Activated naive CD4-positive, alpha-beta T cell treated with anti-CD3 and anti-CD28 coated beads for 36 hours (primary cell): Measurements from ENCODE around the gene C19orf67. TPM values are rescaled to one million over a fixed set of nuclear protein-coding genes. Genes with fewer than 3 reads are reported as not detected.

Source experiments
- CTCF ChIA-PET: fragments of 350-600 bp; sonication (Branson Sonifier 250); formaldehyde crosslinking; loops from one replicate; lab custom pipeline; 2021; ENCODE audit warnings: antibody characterized with exemption; lab: Charles Lee
- DNase-seq: peaks from one replicate; pipeline ENCODE4 v3.0.0-alpha.2; 2020
- H3K27ac Mint-ChIP-seq: one replicate; pipeline ENCODE4 v1.8.0; 2021; ENCODE audit warnings: mild to moderate bottlenecking, mixed read lengths
- H3K27me3 Mint-ChIP-seq: one replicate; pipeline ENCODE4 v1.8.0; 2021; ENCODE audit warnings: low read depth, mixed read lengths
- H3K36me3 Mint-ChIP-seq: one replicate; pipeline ENCODE4 v1.8.0; 2021; ENCODE audit warnings: low read depth, mixed read lengths
- H3K4me1 Mint-ChIP-seq: one replicate; pipeline ENCODE4 v1.8.0; 2021; ENCODE audit warnings: low read depth, mixed read lengths
- H3K4me3 Mint-ChIP-seq: one replicate; pipeline ENCODE4 v1.8.0; 2021; ENCODE audit warnings: mild to moderate bottlenecking, moderate library complexity, mixed read lengths
- H3K9me3 Mint-ChIP-seq: one replicate; pipeline ENCODE4 v1.8.0; 2021; ENCODE audit warnings: mixed read lengths
- intact Hi-C: fragments of 100-400 bp; cut with micrococcal nuclease; formaldehyde crosslinking; loops from one replicate; pipeline ENCODE4 v1.15.1; 2023
- total RNA-seq, 2 experiments: library from RNA; stranded (reverse); gene quantifications; one replicate each; pipeline ENCODE4 v1.2.3, GENCODE V29; 2021

C19orf67 gene
- total RNA-seq, 2 experiments from 2014 or later: not detected

DNA sequence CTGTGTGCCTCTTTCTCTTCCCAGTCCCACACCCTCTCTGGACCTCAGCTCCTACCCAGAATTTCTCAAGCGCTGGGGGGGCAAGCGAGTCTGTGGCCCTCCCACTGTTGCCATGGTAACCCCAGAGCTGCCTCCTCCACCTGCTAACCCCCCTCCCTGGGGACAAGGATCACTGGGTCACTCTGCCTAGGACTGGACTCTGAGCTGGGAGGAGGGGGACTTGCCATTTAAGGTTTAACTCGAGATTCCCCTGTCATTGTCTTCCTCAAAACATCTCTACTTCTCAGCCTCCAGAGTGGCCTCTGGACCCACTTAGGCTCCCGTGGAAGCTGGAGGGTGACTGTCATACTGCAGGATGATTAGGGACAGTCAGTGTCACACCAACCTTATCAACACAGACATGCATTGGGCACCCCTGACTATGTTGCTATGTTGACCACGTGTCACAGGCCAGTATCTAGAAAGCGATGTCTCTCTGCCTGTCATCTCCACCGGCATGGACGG, 25.9 kb downstream of the C19orf67 start:
- CTCF ChIA-PET: interaction anchor here (0.8 to 5.9 kb wide), 20 partner anchors 8 to 222 kb away, joined by 3 to 55 read pairs (median 6); partner anchors contain the start of genes BRME1, CC2D1A, IL27RA and MISP3
- H3K4me1 Mint-ChIP-seq: peaks cover 17% of the 10 kb centered on the region
- no peak for DNase-seq
- no peak overlapping the region for H3K27ac Mint-ChIP-seq
- peaks cover 37% of the 10 kb centered on the region for H3K27me3 Mint-ChIP-seq
- H3K9me3 Mint-ChIP-seq: no peaks in the 10 kb centered on the region
- H3K4me3 Mint-ChIP-seq: no peak overlapping the region
- no peaks in the 10 kb centered on the region for H3K36me3 Mint-ChIP-seq
- intact Hi-C loops: no loop called here

DNA sequence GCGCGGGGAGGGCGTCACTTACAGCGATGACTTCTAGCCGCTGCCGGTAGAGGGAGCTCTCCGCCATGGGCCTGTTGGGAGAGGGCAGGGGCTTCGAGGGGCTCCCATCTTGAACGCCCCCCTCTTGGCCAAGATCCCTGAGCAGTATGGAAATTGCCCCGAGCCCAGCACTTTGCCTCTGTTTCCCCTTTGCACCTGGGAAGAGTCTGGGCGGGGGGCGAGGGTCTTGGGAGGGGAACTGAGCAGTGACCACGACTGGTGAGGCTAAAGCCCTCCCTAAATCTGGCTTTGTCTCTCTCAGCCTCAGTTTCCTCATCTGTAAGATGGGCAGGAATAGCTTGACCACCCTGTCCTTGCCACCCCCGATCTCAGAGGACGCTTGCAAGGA, 26.5 kb downstream of the C19orf67 start:
- Mint-ChIP-seq H3K4me3 (no peak overlapping the region), H3K36me3 (no peaks in the 10 kb centered on the region), H3K27ac (no peak overlapping the region), H3K9me3 (no peaks in the 10 kb centered on the region), H3K27me3 (peaks cover 37% of the 10 kb centered on the region), H3K4me1 (peaks cover 17% of the 10 kb centered on the region)
- intact Hi-C loops: no loop called here
- CTCF ChIA-PET: interaction anchor here (0.5 to 5.9 kb wide), 23 partner anchors 11 to 386 kb away, joined by 3 to 55 read pairs (median 5); partner anchors contain the start of genes BRME1, CC2D1A, IL27RA and MISP3
- peak; percentile 53 for DNase-seq

GRCh38 chr19:14058182-14059092, 27.1 kb downstream of the C19orf67 start:
- no peak for DNase-seq
- intact Hi-C loops: no loop called here
- Mint-ChIP-seq H3K27ac (no peak overlapping the region), H3K9me3 (no peaks in the 10 kb centered on the region), H3K4me1 (peaks cover 17% of the 10 kb centered on the region), H3K4me3 (peak overlapping the region; percentile 7), H3K27me3 (peaks cover 37% of the 10 kb centered on the region), H3K36me3 (no peaks in the 10 kb centered on the region)
- CTCF ChIA-PET: interaction anchor here (0.5 to 5.9 kb wide), 22 partner anchors 10 to 387 kb away, joined by 3 to 55 read pairs (median 4); partner anchors contain the start of genes BRME1, CC2D1A, IL27RA and MISP3

GRCh38 chr19:14056741-14057356, 28.7 kb downstream of the C19orf67 start:
- Mint-ChIP-seq H3K27ac (no peak overlapping the region), H3K36me3 (peaks cover 12% of the 10 kb centered on the region), H3K9me3 (peaks cover 2% of the 10 kb centered on the region), H3K4me1 (peaks cover 17% of the 10 kb centered on the region), H3K4me3 (peak overlapping the region; percentile 45), H3K27me3 (peaks cover 37% of the 10 kb centered on the region)
- DNase-seq: no peak
- CTCF ChIA-PET: interaction anchor here (0.6 to 5.9 kb wide), 5 partner anchors 8 to 201 kb away, joined by 3 to 55 read pairs (median 6); partner anchors contain the start of gene MISP3
- intact Hi-C loops: no loop called here

- Mint-ChIP-seq H3K4me3 (no peak overlapping the region), H3K27me3 (peaks cover 33% of the 10 kb centered on the region), H3K27ac (no peak overlapping the region), H3K9me3 (peaks cover 2% of the 10 kb centered on the region), H3K36me3 (peaks cover 16% of the 10 kb centered on the region), H3K4me1 (peaks cover 17% of the 10 kb centered on the region)
- CTCF ChIA-PET: interaction anchor here (5.9 kb wide), 1 partner anchor 14 kb away, joined by 55 read pairs; the partner anchor contains the start of gene MISP3
- DNase-seq: no peak
- intact Hi-C loops: no loop called here
These were observed 29.4 kb downstream of the C19orf67 start for GRCh38 chr19:14056069-14056666.

- Mint-ChIP-seq H3K9me3 (peaks cover 2% of the 10 kb centered on the region), H3K4me1 (peaks cover 17% of the 10 kb centered on the region), H3K27me3 (peaks cover 26% of the 10 kb centered on the region), H3K4me3 (no peak overlapping the region), H3K27ac (no peak overlapping the region), H3K36me3 (peaks cover 17% of the 10 kb centered on the region)
- intact Hi-C loops: no loop called here
- CTCF ChIA-PET: interaction anchor here (1.1 to 5.9 kb wide), 2 partner anchors 8 to 15 kb away, joined by 4 to 55 read pairs; partner anchors contain the start of gene MISP3
- no peak for DNase-seq
These were observed 30.2 kb downstream of the C19orf67 start for GRCh38 chr19:14055396-14055795.

DNA sequence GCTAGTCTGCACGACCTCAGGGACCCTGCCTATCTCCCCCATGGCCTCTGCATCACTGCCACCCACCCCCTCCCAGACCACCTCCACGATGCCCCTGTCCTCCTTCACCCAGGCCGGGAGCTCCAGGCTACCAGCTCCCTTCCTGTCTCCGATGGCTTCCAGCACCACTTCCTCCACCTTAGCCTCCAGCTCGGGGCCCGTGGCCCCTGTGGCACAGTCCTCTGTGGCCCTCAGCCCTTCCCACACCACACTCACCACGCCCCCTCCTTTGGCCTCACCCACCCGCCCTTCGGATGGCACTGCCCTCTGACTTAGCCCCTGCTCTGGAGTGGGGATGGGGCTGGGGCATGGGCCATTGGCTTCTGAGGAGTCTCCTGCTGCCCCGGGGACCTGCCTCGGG, 30.9 kb downstream of the C19orf67 start:
- DNase-seq: no peak
- intact Hi-C loops: no loop called here
- peaks cover 2% of the 10 kb centered on the region for H3K9me3 Mint-ChIP-seq
- H3K36me3 Mint-ChIP-seq: peaks cover 22% of the 10 kb centered on the region
- H3K27ac Mint-ChIP-seq: no peak overlapping the region
- CTCF ChIA-PET: interaction anchor here (1.0 to 1.1 kb wide), 2 partner anchors 9 to 23 kb away, joined by 3 to 4 read pairs; partner anchors contain the start of gene IL27RA
- H3K4me3 Mint-ChIP-seq: no peak overlapping the region
- peaks cover 21% of the 10 kb centered on the region for H3K27me3 Mint-ChIP-seq
- peaks cover 16% of the 10 kb centered on the region for H3K4me1 Mint-ChIP-seq

- Mint-ChIP-seq H3K4me3 (no peak overlapping the region), H3K9me3 (peaks cover 2% of the 10 kb centered on the region), H3K36me3 (peaks cover 23% of the 10 kb centered on the region), H3K4me1 (peaks cover 14% of the 10 kb centered on the region), H3K27me3 (peaks cover 18% of the 10 kb centered on the region), H3K27ac (no peak overlapping the region)
- intact Hi-C loops: no loop called here
- no peak for DNase-seq
- CTCF ChIA-PET: interaction anchor here (1.0 to 1.1 kb wide), 2 partner anchors 9 to 23 kb away, joined by 3 to 4 read pairs; partner anchors contain the start of gene IL27RA
These were observed 31.5 kb downstream of the C19orf67 start for GRCh38 chr19:14054099-14054498.

DNA sequence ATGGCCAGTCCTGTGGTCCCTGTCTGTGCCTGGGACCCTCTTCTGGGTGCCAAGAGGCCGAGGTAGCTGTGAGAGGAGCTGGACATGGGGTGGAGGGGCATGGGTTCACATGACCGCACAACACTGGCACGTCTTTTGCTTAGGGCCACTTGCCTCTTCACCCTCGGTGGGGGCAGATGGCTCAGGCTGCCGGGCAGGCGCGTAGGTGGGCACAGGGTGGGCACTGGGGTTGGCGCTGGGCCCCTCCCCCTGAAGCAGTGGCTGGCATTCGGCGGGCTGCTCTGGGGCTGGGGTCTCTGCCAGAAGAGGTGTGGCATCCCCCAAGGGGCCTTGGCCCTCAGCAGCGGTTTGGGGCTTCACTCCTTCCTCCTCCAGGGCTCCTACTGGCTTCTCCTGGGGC, 32.1 kb downstream of the C19orf67 start:
- Mint-ChIP-seq H3K36me3 (peaks cover 28% of the 10 kb centered on the region), H3K27me3 (peaks cover 13% of the 10 kb centered on the region), H3K9me3 (peaks cover 2% of the 10 kb centered on the region), H3K27ac (no peak overlapping the region), H3K4me3 (no peak overlapping the region), H3K4me1 (peaks cover 9% of the 10 kb centered on the region)
- CTCF ChIA-PET: interaction anchor here (1.0 kb wide), 2 partner anchors 20 to 22 kb away, joined by 3 read pairs; partner anchors contain the start of gene IL27RA
- DNase-seq: no peak
- intact Hi-C loops: no loop called here

- Mint-ChIP-seq H3K27ac (no peak overlapping the region), H3K27me3 (peaks cover 8% of the 10 kb centered on the region)
- DNase-seq: no peak
These were observed 32.6 kb downstream of the C19orf67 start for GRCh38 chr19:14053032-14053431.

GRCh38 chr19:14052470-14052869, 33.1 kb downstream of the C19orf67 start:
- H3K36me3 Mint-ChIP-seq: peaks cover 34% of the 10 kb centered on the region
- DNase-seq: no peak

More at GRCh38 chr19:14053032-14053431, 32.6 kb downstream of the C19orf67 start:
- CTCF ChIA-PET: interaction anchor here (0.5 to 1.0 kb wide), 3 partner anchors 10 to 57 kb away, joined by 3 to 4 read pairs (median 3); no protein-coding TSS in a partner anchor
- intact Hi-C loops: no loop called here
- Mint-ChIP-seq H3K36me3 (peaks cover 31% of the 10 kb centered on the region), H3K4me1 (peaks cover 5% of the 10 kb centered on the region), H3K4me3 (no peak overlapping the region), H3K9me3 (peaks cover 2% of the 10 kb centered on the region)

More at GRCh38 chr19:14052470-14052869, 33.1 kb downstream of the C19orf67 start:
- H3K27me3 Mint-ChIP-seq: peaks cover 4% of the 10 kb centered on the region
- H3K27ac Mint-ChIP-seq: peak overlapping the region; percentile 65
- intact Hi-C loops: no loop called here
- H3K4me1 Mint-ChIP-seq: no peaks in the 10 kb centered on the region
- no peak overlapping the region for H3K4me3 Mint-ChIP-seq
- CTCF ChIA-PET: interaction anchor here (0.5 to 1.0 kb wide), 3 partner anchors 10 to 57 kb away, joined by 3 to 4 read pairs (median 3); no protein-coding TSS in a partner anchor
- H3K9me3 Mint-ChIP-seq: peaks cover 2% of the 10 kb centered on the region
